HCT116 (cell line): Measurements from ENCODE around the gene KCNK10. TPM values are rescaled to one million over a fixed set of nuclear protein-coding genes. Genes with fewer than 3 reads are reported as not detected.

Experiments
- ATAC-seq: fragments of 200-7000 bp; cut with Tn5 transposase; 2 replicates; pipeline ENCODE4 v1.9.1; 2020; ENCODE audit warnings: mild to moderate bottlenecking, moderate library complexity
- BruUV-seq: library from RNA; stranded (reverse); fragments of 400-500 nt; replicated peaks from 2 replicates; lab custom pipeline; 2021; lab: Mats Ljungman, UMichigan
- CTCF ChIA-PET: fragments of 300-600 bp; sonication (Branson Sonifier 250); formaldehyde crosslinking; loops from one replicate; lab custom pipeline; 2021; ENCODE audit warnings: antibody characterized with exemption; lab: Charles Lee
- POLR2A ChIA-PET: fragments of 300-600, 350-600 bp; sonication (Branson Sonifier 250); formaldehyde crosslinking; loops from one replicate; lab custom pipeline; 2021; ENCODE audit warnings: antibody characterized with exemption; lab: Charles Lee
- RAD21 ChIA-PET, 2 experiments: fragments of 300-600 bp; sonication (Branson Sonifier 250); formaldehyde crosslinking; loops; one replicate each; lab custom pipeline; 2023; ENCODE audit warnings: low total read pairs in 2 of 2; ENCODE audit not compliant: uncharacterized antibody in 2 of 2, unreplicated experiment in 2 of 2, low non-redundant PET in 1 of 2; lab: Charles Lee
- DNase-seq: peaks from one replicate; pipeline ENCODE4 v3.0.0-alpha.2; 2010; ENCODE audit warnings: low read depth, low spot score
- H2AFZ ChIP-seq: fragments of 200-600 bp; shearing (Covaris generic), sonication (generic); 2 replicates; pipeline ENCODE4 v1.6.1; 2017; ENCODE audit warnings: low read depth, mixed run types, mixed read lengths, antibody characterized with exemption, low read length; ENCODE audit not compliant: poor library complexity, severe bottlenecking
- H3K27ac ChIP-seq: 2 replicates; pipeline ENCODE4 v1.5.1; 2012; ENCODE audit warnings: low read depth, low read length
- H3K27me3 ChIP-seq: fragments of 200-600 bp; sonication (generic); 2 replicates; pipeline ENCODE4 v1.6.1; 2016; ENCODE audit warnings: mixed run types, low read length, mixed read lengths; ENCODE audit not compliant: insufficient read depth
- H3K36me3 ChIP-seq, 2 experiments: fragments of 200-500 bp in 1 of 2; fragments of 200-600 bp in 1 of 2; sonication (Bioruptor generic) in 1 of 2; sonication (generic) in 1 of 2; 2 replicates each; pipeline versions ENCODE4 v1.5.1 to v1.6.1; 2014 to 2016; ENCODE audit warnings: low read length in 2 of 2, inconsistent platforms in 1 of 2, mixed read lengths in 1 of 2, mixed run types in 1 of 2; ENCODE audit not compliant: insufficient read depth in 2 of 2, control insufficient read depth in 1 of 2
- H3K4me1 ChIP-seq, 2 experiments: fragments of 200-600 bp in 1 of 2; sonication (generic) in 1 of 2; 2 replicates each; pipeline versions ENCODE4 v1.5.1 to v1.6.1; 2012 to 2017; ENCODE audit warnings: low read length in 2 of 2, inconsistent platforms in 1 of 2, mild to moderate bottlenecking in 1 of 2, mixed read lengths in 1 of 2, mixed run types in 1 of 2, moderate library complexity in 1 of 2; ENCODE audit not compliant: insufficient read depth in 2 of 2, control insufficient read depth in 1 of 2
- H3K4me2 ChIP-seq: fragments of 200-600 bp; sonication (generic); 2 replicates; pipeline ENCODE4 v1.6.1; 2017; ENCODE audit warnings: mixed run types, low read length, mixed read lengths
- H3K4me3 ChIP-seq, 2 experiments: fragments of 200-600 bp in 1 of 2; sonication (generic) in 1 of 2; replicated peaks in 1 of 2; 2 replicates each; pipeline ENCODE4 v1.5.1; 2011 to 2016; ENCODE audit warnings: low read length in 2 of 2, control low read depth in 1 of 2, low read depth in 1 of 2, mild to moderate bottlenecking in 1 of 2, mixed read lengths in 1 of 2, mixed run types in 1 of 2
- H3K79me2 ChIP-seq: fragments of 200-600 bp; sonication (generic); 2 replicates; pipeline ENCODE4 v1.6.1; 2017; ENCODE audit warnings: mild to moderate bottlenecking, mixed run types, low read length, moderate library complexity, mixed read lengths; ENCODE audit not compliant: insufficient read depth
- H3K9ac ChIP-seq: fragments of 200-600 bp; sonication (generic); 2 replicates; pipeline ENCODE4 v1.6.1; 2016; ENCODE audit warnings: low read length, mixed read lengths
- H3K9me2 ChIP-seq: fragments of 200-600 bp; sonication (generic), shearing (Covaris generic); 2 replicates; pipeline ENCODE4 v1.6.1; 2017; ENCODE audit warnings: mixed run types, mild to moderate bottlenecking, moderate library complexity; ENCODE audit not compliant: insufficient read depth
- H3K9me3 ChIP-seq, 2 experiments: fragments of 200-500 bp in 1 of 2; fragments of 200-600 bp in 1 of 2; sonication (Bioruptor generic) in 1 of 2; sonication (generic) in 1 of 2; 2 replicates each; pipeline ENCODE4 v1.6.1; 2014 to 2017; ENCODE audit warnings: low read length in 2 of 2, mixed read lengths in 2 of 2, inconsistent platforms in 1 of 2, low read depth in 1 of 2, mild to moderate bottlenecking in 1 of 2, mixed run types in 1 of 2, moderate library complexity in 1 of 2; ENCODE audit not compliant: control insufficient read depth in 1 of 2, insufficient read depth in 1 of 2
- H4K20me1 ChIP-seq: fragments of 200-600 bp; sonication (generic), shearing (Covaris generic); 2 replicates; pipeline ENCODE4 v1.6.1; 2017; ENCODE audit warnings: mixed run types, mild to moderate bottlenecking, moderate library complexity; ENCODE audit not compliant: insufficient read depth
- CTCF ChIP-seq, 3 experiments: fragments of 200-600 bp in 1 of 3; sonication (generic) in 1 of 3; IDR thresholded peaks in 2 of 3; conservative IDR thresholded peaks in 1 of 3; 2 replicates each; pipeline ENCODE4 v1.5.1; 2012 to 2017; ENCODE audit warnings: low read depth in 2 of 3, low read length in 2 of 3, antibody characterized with exemption in 1 of 3, borderline replicate concordance in 1 of 3, control low read depth in 1 of 3, mild to moderate bottlenecking in 1 of 3, mixed read lengths in 1 of 3, mixed run types in 1 of 3, moderate library complexity in 1 of 3; ENCODE audit not compliant: insufficient read depth in 1 of 3
- EGR1 ChIP-seq: IDR thresholded peaks from 2 replicates; pipeline ENCODE4 v1.6.1; 2012; ENCODE audit warnings: low read depth
- EZH2phosphoT487 ChIP-seq: fragments of 200-600 bp; IDR thresholded peaks from 2 replicates; pipeline ENCODE4 v1.6.1; 2018; ENCODE audit warnings: antibody characterized with exemption, borderline replicate concordance
- POLR2A ChIP-seq: IDR thresholded peaks from 2 replicates; pipeline ENCODE4 v1.7.0; 2011; ENCODE audit warnings: borderline replicate concordance; ENCODE audit not compliant: insufficient read depth, insufficient read length; ENCODE audit errors: extremely low read depth
- POLR2AphosphoS5 ChIP-seq: IDR thresholded peaks from 2 replicates; pipeline ENCODE4 v1.6.1; 2011; ENCODE audit warnings: mild to moderate bottlenecking, low read depth, low read length, moderate library complexity
- SIN3A ChIP-seq: IDR thresholded peaks from 2 replicates; pipeline ENCODE4 v1.6.1; 2012; ENCODE audit warnings: low read depth
- SP1 ChIP-seq: IDR thresholded peaks from 2 replicates; pipeline ENCODE4 v1.6.1; 2012; ENCODE audit warnings: low read depth
- SRF ChIP-seq: IDR thresholded peaks from 2 replicates; pipeline ENCODE4 v1.6.1; 2012; ENCODE audit warnings: low read depth
- YY1 ChIP-seq: IDR thresholded peaks from 2 replicates; pipeline ENCODE4 v1.6.1; 2011; ENCODE audit warnings: low read length, low read depth, moderate library complexity, mild to moderate bottlenecking; ENCODE audit not compliant: insufficient replicate concordance; ENCODE audit errors: extremely low read depth
- ZBTB33 ChIP-seq: IDR thresholded peaks from 2 replicates; pipeline ENCODE4 v1.6.1; 2011; ENCODE audit warnings: mild to moderate bottlenecking, low read length, moderate library complexity; ENCODE audit not compliant: insufficient replicate concordance; ENCODE audit errors: extremely low read depth
- ZNF274 ChIP-seq: fragments of 200-500 bp; sonication (Bioruptor generic); IDR thresholded peaks from 2 replicates; pipeline ENCODE4 v1.6.1; 2014; ENCODE audit warnings: mild to moderate bottlenecking, low read depth, low read length, inconsistent platforms
- intact Hi-C: fragments of 100-400 bp; cut with micrococcal nuclease; formaldehyde crosslinking; loops from 2 replicates; pipeline ENCODE4 v1.10.0; 2022
- total RNA-seq: library from RNA; stranded (reverse); gene quantifications from one replicate; pipeline ENCODE4 v1.2.1, GENCODE V29; 2021; ENCODE audit not compliant: unreplicated experiment

KCNK10 gene
- total RNA-seq, 1 experiment from 2014 or later, result not detected

- Histone ChIP-seq H3K4me2 (no peak overlapping the region), H3K36me3 (no peaks in the 10 kb centered on the region), H3K79me2 (no peaks in the 10 kb centered on the region), H3K27ac (no peak overlapping the region), H3K4me1 (no peaks in the 10 kb centered on the region), H3K9me2 (no peaks in the 10 kb centered on the region), H3K4me3 (no peak overlapping the region), H3K9ac (no peak overlapping the region), H3K27me3 (peaks cover 38% of the 10 kb centered on the region), H3K9me3 (no peaks in the 10 kb centered on the region), H4K20me1 (no peaks in the 10 kb centered on the region), H2AFZ (no peak overlapping the region)
- POLR2A ChIA-PET, result no interaction called here
- ATAC-seq, result no peak
- intact Hi-C loops, result no loop called here
- CTCF ChIA-PET, result no interaction called here
- TF ChIP-seq POLR2A, result no peak
- no peak for TF ChIP-seq ZNF274
- TF ChIP-seq EZH2phosphoT487, result no peak
- no peak for TF ChIP-seq ZBTB33
- TF ChIP-seq CTCF (IDR thresholded peaks at IDR 0.05 in 2 of 3, conservative IDR thresholded peaks at IDR 0.05 in 1 of 3; ENCODE audit: borderline replicate concordance in 1 of 3, insufficient read depth in 1 of 3, low read depth in 2 of 3, low read length in 2 of 3), result no peak
- no peak for TF ChIP-seq EGR1
- TF ChIP-seq SIN3A, result no peak
- no peak for TF ChIP-seq YY1
- no peak for TF ChIP-seq POLR2AphosphoS5
- TF ChIP-seq SP1, result no peak
- TF ChIP-seq SRF, result no peak
- RAD21 ChIA-PET, result no interaction called here
- no peak for DNase-seq
- BruUV-seq, result no TSS peak
Observed at GRCh38 chr14:88325883-88326282, 2.8 kb upstream of the KCNK10 start.
